Measurements from ENCODE around the gene FAM185A. TPM values are rescaled to one million over a fixed set of nuclear protein-coding genes. Genes with fewer than 3 reads are reported as not detected.

Gene FAM185A
- total and polyA plus RNA-seq, 2 donors (not counting 1 experiment from before 2014, with no cell fraction given): 5.9 to 11.8 TPM

- Mint-ChIP-seq H3K4me3 (no peak overlapping the region), H3K9me3 (ENCODE audit: insufficient read depth) (no peaks in the 10 kb centered on the region), H3K27me3 (no peaks in the 10 kb centered on the region), H3K4me1 (no peaks in the 10 kb centered on the region), H3K27ac (no peak overlapping the region)
- TF ChIP-seq CTCF (IDR thresholded peaks at IDR 0.05) (no peak), EZH2 (IDR thresholded peaks at IDR 0.05; ENCODE audit: borderline replicate concordance, insufficient read depth, low read depth, low read length, poor library complexity, severe bottlenecking) (no peak)
- DNase-seq (no peak), ATAC-seq (ENCODE audit: low read depth) (no peak)
- intact Hi-C loops (cut with micrococcal nuclease): no loop called here
- Histone ChIP-seq H3K36me3 (replicated peaks in 1 of 2; ENCODE audit: control extremely low read depth in 1 of 2, control insufficient read depth in 1 of 2, extremely low read depth in 1 of 2, insufficient read depth in 2 of 2, low read length in 1 of 2) (no peaks in the 10 kb centered on the region), H3K9me3 (ENCODE audit: control extremely low read depth in 1 of 3, control insufficient read depth in 2 of 3, insufficient read depth in 1 of 3, low read length in 2 of 3) (no peaks in the 10 kb centered on the region), H3K4me1 (ENCODE audit: control insufficient read depth in 2 of 2, insufficient read depth in 2 of 2, low read length in 2 of 2) (no peaks in the 10 kb centered on the region), H3K9ac (ENCODE audit: low read length) (no peak overlapping the region), H3K27me3 (replicated peaks in 1 of 4; ENCODE audit: control extremely low read depth in 1 of 4, control insufficient read depth in 3 of 4, insufficient read depth in 4 of 4, low read length in 3 of 4) (no peaks in the 10 kb centered on the region), H3K4me2 (replicated peaks; ENCODE audit: low read depth, low read length, poor library complexity, severe bottlenecking) (no peak overlapping the region), H3K27ac (ENCODE audit: low read length in 2 of 2) (no peak overlapping the region), H2AFZ (ENCODE audit: insufficient read depth, low read depth, low read length, poor library complexity, severe bottlenecking) (no peak overlapping the region), H3K4me3 (ENCODE audit: control extremely low read depth in 1 of 5, extremely low read depth in 1 of 5, insufficient read depth in 1 of 5, low read depth in 2 of 5, low read length in 4 of 5) (no peak overlapping the region), H3K79me2 (ENCODE audit: control insufficient read depth, insufficient read depth, low read length) (no peaks in the 10 kb centered on the region), H4K20me1 (ENCODE audit: control insufficient read depth, insufficient read depth, low read length, poor library complexity, severe bottlenecking) (no peaks in the 10 kb centered on the region)
- ChIA-PET CTCF (no interaction called here), POLR2A (no interaction called here)
- 63% methylated on average over 1 of the region's 2 CpGs for WGBS (ENCODE audit: insufficient coverage)
Observed at GRCh38 chr7:102819151-102819550, 70.4 kb downstream of the FAM185A start.

- WGBS (ENCODE audit: insufficient coverage): 95% methylated on average over 2 of the region's 2 CpGs
- CTCF ChIA-PET: no interaction called here
- intact Hi-C loops (cut with micrococcal nuclease): no loop called here
Observed at GRCh38 chr7:102821994-102822747, 73.4 kb downstream of the FAM185A start.

More at GRCh38 chr7:102821994-102822747, 73.4 kb downstream of the FAM185A start:
- H3K4me2 ChIP-seq (replicated peaks; ENCODE audit: low read depth, low read length, poor library complexity, severe bottlenecking): no peak overlapping the region
- H4K20me1 ChIP-seq (ENCODE audit: control insufficient read depth, insufficient read depth, low read length, poor library complexity, severe bottlenecking): no peaks in the 10 kb centered on the region
- no peak overlapping the region for H3K9ac ChIP-seq (ENCODE audit: low read length)
- H3K27me3 ChIP-seq (replicated peaks in 1 of 4; ENCODE audit: control extremely low read depth in 1 of 4, control insufficient read depth in 3 of 4, insufficient read depth in 4 of 4, low read length in 3 of 4): no peaks in the 10 kb centered on the region
- H3K79me2 ChIP-seq (ENCODE audit: control insufficient read depth, insufficient read depth, low read length): no peaks in the 10 kb centered on the region
- no peaks in the 10 kb centered on the region for H3K27me3 Mint-ChIP-seq
- no peak overlapping the region for H3K4me3 Mint-ChIP-seq
- H3K9me3 ChIP-seq (ENCODE audit: control extremely low read depth in 1 of 3, control insufficient read depth in 2 of 3, insufficient read depth in 1 of 3, low read length in 2 of 3): peaks cover 0 to 2% (median 0%) of the 10 kb centered on the region in 3 donors
- H3K27ac ChIP-seq (ENCODE audit: low read length in 2 of 2): no peak overlapping the region
- ATAC-seq (ENCODE audit: low read depth): no peak
- POLR2A ChIA-PET: no interaction called here
- H2AFZ ChIP-seq (ENCODE audit: insufficient read depth, low read depth, low read length, poor library complexity, severe bottlenecking): no peak overlapping the region
- no peaks in the 10 kb centered on the region for H3K9me3 Mint-ChIP-seq (ENCODE audit: insufficient read depth)
- TF ChIP-seq CTCF (IDR thresholded peaks at IDR 0.05) (no peak), EZH2 (IDR thresholded peaks at IDR 0.05; ENCODE audit: borderline replicate concordance, insufficient read depth, low read depth, low read length, poor library complexity, severe bottlenecking) (no peak)
- peaks cover 0 to 2% of the 10 kb centered on the region in 2 experiments for H3K36me3 ChIP-seq (replicated peaks in 1 of 2; ENCODE audit: control extremely low read depth in 1 of 2, control insufficient read depth in 1 of 2, extremely low read depth in 1 of 2, insufficient read depth in 2 of 2, low read length in 1 of 2)
- H3K4me3 ChIP-seq (ENCODE audit: control extremely low read depth in 1 of 5, extremely low read depth in 1 of 5, insufficient read depth in 1 of 5, low read depth in 2 of 5, low read length in 4 of 5): no peak overlapping the region
- H3K4me1 ChIP-seq (ENCODE audit: control insufficient read depth in 2 of 2, insufficient read depth in 2 of 2, low read length in 2 of 2): no peaks in the 10 kb centered on the region
- no peak overlapping the region for H3K27ac Mint-ChIP-seq
- no peak for DNase-seq
- no peaks in the 10 kb centered on the region for H3K4me1 Mint-ChIP-seq
